Stromal cell of bone marrow (primary cell): ENCODE data around the gene ZNF616.

Experiments
- DNase-seq: peaks from one replicate; pipeline ENCODE4 v3.0.0-alpha.2; 2012; ENCODE audit warnings: low read depth

ZNF616 gene

DNA sequence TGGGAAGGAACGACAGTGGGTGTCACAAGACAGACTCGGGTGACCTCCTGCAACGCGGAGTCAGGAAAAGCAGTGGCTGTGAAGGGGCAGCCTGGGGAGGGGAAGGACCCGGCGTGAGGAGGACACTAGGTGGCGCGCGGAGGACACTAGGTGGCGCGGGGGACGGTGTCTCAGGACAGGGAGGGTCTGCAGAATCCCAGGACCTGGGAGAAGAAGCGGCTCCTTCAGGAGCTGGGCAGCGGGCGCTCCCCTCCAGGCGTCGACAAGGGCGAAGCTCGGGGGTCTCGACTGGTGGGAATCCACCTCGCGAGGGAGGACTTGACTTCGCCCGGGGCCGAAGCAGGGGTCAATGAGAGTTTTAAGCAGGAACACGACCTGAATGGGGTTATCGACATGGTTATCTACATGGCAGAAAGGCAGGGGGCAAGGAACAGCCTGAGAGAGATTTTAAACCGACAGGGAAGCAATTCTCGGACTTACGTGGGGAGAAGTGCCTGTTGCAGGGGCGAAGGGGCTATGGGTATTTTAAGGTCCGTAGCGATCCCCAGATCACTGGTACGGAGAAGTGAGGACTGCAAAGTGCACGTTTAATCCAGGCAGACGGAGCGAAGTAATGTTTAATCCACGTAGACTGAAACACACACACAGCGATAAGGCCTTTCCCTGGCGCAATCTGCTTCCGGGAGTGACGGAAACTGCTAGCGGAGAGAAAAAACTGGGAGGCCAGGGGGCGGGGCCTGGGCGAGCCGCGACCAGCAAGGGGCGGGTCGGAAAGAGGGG lies at the start of gene ZNF616:
Gene ZNF616 (minus strand): TSS at position 687 of the 780 bp plus-strand sequence. CDS start 9,426 bp downstream, outside the sequence.
- peak; percentile 92 for DNase-seq

- DNase-seq = no peak
These were observed 49.3 kb upstream of the ZNF616 start for GRCh38 chr19:52188822-52189734.

GRCh38 chr19:52187407-52187806 lies 47.7 kb upstream of the ZNF616 start:
- no peak for DNase-seq

DNA sequence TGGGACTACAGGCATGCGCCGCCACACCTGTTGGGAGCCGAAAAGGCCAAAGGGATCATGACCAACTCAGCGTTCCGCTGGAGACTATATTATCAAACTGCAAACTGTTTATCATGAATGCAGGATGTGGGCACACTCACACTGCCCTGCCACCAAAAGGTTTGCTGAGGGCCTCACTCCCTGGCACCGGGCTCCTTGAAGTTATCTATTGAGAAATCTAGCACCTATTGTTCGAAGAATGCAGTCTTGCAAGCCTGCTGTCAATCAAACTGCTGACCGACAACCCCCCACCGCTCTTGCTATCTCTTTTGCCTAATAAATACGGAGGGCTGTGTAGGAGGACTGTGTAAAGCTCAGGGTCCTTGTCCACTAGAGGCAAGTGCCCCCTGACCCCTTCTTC lies 36.8 kb upstream of the ZNF616 start:
- DNase-seq = no peak

DNA sequence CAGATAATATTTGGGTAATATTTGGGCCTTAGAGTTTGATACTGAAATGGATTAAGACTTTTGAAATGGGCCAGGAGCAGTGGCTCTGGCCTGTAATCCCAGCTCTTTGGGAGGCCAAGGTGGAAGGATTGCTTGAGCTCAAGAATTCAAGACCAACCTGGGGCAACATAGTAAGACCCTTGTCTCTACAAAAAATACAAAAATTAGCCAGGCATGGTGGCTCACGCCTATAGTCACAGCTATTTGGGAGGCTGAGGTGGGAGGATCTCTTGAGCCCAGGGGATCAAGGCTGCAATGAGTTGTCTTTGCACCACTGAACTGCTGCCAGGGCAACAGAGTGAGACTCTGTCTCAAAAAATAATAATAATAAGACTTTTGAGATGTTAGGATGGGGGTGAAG lies 32.6 kb upstream of the ZNF616 start:
- no peak for DNase-seq

DNA sequence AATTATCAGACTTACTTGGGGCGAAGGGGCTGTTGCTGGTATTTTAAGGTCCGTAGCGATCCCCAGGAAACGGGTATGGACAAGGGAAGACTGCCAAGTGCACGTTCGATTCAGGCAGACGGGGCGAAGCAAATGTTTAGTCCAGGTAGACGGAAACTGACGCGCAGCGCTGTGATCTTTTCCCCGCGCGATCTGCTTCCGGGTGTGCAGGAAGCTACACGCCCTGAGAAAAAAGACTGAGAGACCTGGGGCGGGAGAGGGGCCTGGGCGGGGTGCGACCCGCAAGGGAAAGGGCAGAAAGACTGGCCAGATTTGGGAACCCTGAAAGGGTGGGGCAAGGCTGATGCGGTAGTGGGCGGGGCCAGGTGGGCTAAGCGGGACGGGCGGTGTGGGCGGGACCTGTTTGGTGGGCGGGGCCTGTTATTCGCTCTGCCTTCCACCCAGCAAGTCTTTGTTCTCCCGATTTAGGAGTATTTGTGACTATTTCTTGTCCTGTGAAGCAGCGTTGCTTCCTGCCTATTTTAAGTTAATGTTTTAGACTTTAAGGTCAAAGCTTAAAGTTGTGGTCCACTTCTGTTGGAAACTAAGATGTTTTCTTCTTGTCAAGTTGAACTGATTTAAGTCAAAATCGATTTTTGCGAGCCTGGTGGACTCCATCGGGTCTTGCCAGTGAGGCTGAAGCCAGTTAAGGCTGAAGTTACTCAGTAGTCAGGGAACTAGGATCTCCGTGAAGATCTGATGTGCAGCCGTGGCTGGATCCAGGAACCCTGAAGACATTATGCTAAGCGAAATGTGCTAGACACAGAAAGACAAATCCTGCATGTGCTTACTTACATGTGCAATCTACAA lies 31.8 kb upstream of the ZNF616 start, which contains the start of gene ZNF836:
Gene ZNF836 (minus strand): TSS at position 301 of the 849 bp plus-strand sequence. CDS start 3,549 bp downstream, outside the sequence.
- peak; percentile 53 for DNase-seq

GRCh38 chr19:52170863-52171320 lies 31.2 kb upstream of the ZNF616 start:
- no peak for DNase-seq

GRCh38 chr19:52170304-52170703 lies 30.6 kb upstream of the ZNF616 start:
- DNase-seq = no peak

GRCh38 chr19:52155596-52156359 lies 16.0 kb upstream of the ZNF616 start:
- no peak for DNase-seq

DNA sequence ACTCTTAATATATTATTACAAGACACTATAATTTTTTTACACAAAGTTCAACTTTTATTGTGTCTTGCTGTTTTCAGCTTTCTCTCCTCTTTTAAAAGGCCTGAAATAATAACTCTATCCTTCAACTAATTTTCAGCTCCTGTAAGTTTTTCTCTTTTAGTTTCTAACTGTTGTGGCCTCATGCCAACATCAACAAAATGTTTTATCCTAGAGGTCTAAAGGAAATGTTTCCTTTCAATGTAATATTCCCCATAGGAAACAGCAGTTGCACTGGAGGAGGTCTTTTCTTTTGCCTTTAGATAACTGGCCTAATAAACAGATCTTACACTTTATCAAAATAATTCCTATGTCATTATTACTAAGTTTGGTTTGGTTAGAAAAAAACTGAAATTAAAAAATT lies 8.5 kb upstream of the ZNF616 start:
- DNase-seq = no peak

GRCh38 chr19:52142001-52142595 lies 2.4 kb upstream of the ZNF616 start:
- no peak for DNase-seq

GRCh38 chr19:52141203-52141602 lies 1.5 kb upstream of the ZNF616 start:
- no peak for DNase-seq

GRCh38 chr19:52140032-52140710 lies 433 bp upstream of the ZNF616 start:
- no peak for DNase-seq

DNA sequence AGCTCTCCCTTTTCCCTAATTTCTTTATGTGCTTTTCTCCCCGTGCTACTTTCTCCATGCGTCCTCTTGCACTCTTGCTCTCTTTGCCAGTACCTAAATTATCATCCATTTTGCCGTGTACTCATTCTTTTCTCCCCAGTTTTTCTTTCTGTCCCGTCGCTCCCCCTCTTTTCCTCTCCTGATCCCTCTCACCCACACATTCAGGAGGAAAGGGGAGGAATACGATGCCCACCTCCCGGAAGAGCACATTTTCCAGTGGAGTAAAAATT lies 821 bp downstream of the ZNF616 start:
- no peak for DNase-seq

DNA sequence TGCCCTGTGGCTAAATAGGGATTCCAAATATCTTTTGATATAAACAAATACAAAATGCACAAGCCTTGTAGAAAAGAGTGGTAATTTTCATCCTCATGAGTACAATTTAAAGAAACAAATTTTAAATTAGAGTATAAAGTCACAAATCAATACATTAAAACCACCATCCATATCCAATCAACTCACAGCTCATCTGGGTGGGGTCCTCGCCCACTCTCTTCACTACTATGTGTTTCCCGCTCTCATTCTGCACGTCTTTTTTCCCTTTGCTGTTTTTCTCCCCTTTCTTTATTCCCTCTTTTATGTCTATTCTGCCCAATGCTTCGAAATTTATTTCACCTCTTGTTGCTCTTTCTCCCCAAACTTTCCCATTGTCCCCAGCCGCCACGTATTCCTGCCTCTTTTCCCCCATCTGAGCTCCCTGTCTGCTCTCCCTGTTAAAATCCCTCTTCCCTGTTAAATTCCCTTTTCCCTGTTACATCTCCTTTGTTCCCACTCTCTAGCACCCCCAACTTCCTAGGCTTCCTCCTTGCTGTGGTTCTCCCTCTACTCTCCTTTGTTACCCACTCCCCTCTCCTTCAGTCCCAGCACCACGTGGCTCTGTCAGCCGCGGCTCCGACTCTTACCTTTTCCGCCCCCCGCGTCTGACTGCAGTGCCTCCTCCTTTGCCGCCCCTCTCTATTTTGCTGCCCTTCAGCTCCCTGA lies 1.3 kb downstream of the ZNF616 start:
- no peak for DNase-seq

DNA sequence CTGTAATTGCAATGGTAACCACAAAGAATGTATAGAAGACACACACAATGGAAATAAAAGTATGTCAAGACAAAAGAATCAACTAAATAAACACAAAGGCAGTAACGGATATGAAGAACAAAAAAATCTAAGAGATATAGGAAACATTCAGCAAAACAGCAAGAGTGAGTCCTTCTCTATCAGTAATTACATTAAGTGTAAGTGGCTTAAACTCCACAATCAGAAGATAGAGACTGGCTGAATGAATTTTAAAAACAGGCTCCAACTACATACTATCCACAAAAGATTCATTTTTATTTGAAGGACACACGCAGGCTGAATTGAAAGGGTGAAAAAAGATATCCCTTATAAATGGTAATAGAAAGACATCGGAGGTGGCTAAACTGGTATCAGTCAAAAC lies 19.5 kb downstream of the ZNF616 start:
- no peak for DNase-seq

GRCh38 chr19:52115526-52116053 lies 24.1 kb downstream of the ZNF616 start:
- no peak for DNase-seq

DNA sequence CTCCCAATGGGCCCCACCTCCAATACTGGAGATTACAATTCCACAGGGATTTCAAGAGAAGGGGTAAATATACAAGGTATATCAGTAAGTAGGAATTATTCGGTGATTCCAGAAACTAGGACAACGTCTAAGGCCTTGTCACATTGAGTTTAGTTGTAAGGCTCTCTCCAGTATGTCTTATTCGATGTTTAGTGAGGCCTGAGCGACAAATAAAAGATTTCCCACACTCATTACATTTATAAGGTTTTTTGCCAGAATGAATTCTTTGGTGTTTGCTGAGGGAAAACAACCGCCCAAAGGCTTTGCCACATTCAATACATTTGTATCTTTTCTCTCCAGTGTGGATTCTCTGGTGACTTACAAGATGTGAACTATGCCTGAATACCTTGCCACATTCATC lies 25.0 kb downstream of the ZNF616 start:
- DNase-seq = no peak

DNA sequence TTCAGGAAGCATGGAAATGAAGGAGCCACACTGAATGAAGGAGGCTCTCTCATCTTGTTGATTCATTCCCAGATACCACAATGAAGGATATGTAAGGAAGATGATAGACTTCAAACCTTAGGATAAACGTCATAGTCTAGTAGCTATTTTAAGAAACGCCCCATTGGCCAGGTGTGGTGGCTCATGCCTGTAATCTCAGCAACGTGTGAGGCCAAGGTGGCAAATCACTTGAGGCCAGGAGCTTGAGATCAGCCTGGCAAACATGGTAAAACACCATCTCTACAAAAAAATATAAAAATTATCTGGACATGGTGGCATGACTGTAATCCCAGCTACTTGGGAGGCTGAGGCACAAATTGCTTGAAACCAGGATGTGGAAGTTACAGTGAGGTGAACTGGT lies 27.1 kb downstream of the ZNF616 start:
- no peak for DNase-seq

- no peak for DNase-seq
These were observed 29.0 kb downstream of the ZNF616 start for GRCh38 chr19:52110780-52111179.
